GM12878 (cell line): Measurements from ENCODE around the gene MBD6. TPM values are rescaled to one million over a fixed set of nuclear protein-coding genes. Genes with fewer than 3 reads are reported as not detected.

Experiments
- BHLHE40 ChIP-seq, 2 experiments: fragments of 450-650 bp in 1 of 2; IDR thresholded peaks; 2 replicates each; pipeline ENCODE4 v1.6.1; 2011 to 2017; ENCODE audit warnings: low read depth in 2 of 2, borderline replicate concordance in 1 of 2, improper control_type of control experiment in 1 of 2, low read length in 1 of 2, mild to moderate bottlenecking in 1 of 2
- BRCA1 ChIP-seq: IDR thresholded peaks from 2 replicates; pipeline ENCODE4 v1.6.1; 2011; ENCODE audit warnings: low read depth, low read length, improper control_type of control experiment
- CHD4 ChIP-seq: fragments of 200-600 bp; sonication (generic); IDR thresholded peaks from 2 replicates; pipeline ENCODE4 v1.6.1; 2016; ENCODE audit warnings: mild to moderate bottlenecking
- CREB1 ChIP-seq: IDR thresholded peaks from 2 replicates; pipeline ENCODE4 v1.6.1; 2012; ENCODE audit warnings: low read depth, mild to moderate bottlenecking, inconsistent platforms
- MEF2A ChIP-seq: IDR thresholded peaks from 2 replicates; pipeline ENCODE4 v1.6.1; 2011; ENCODE audit warnings: low read depth, mild to moderate bottlenecking, low read length, moderate library complexity; ENCODE audit not compliant: insufficient read depth
- NR2C1 ChIP-seq: fragments of 450-650 bp; IDR thresholded peaks from 2 replicates; pipeline ENCODE4 v1.6.1; 2017; ENCODE audit warnings: antibody characterized with exemption, mild to moderate bottlenecking, moderate library complexity
- NRF1 ChIP-seq: conservative IDR thresholded peaks from 2 replicates; pipeline ENCODE4 v1.6.1; 2011; ENCODE audit warnings: mild to moderate bottlenecking, low read depth, low read length, improper control_type of control experiment
- PML ChIP-seq: IDR thresholded peaks from 2 replicates; pipeline ENCODE4 v1.6.1; 2012; ENCODE audit warnings: low read length, inconsistent platforms
- RFX5 ChIP-seq: IDR thresholded peaks from 2 replicates; pipeline ENCODE4 v1.6.1; 2011; ENCODE audit warnings: low read depth, low read length, improper control_type of control experiment
- SIX5 ChIP-seq: IDR thresholded peaks from 2 replicates; pipeline ENCODE4 v1.6.1; 2011; ENCODE audit warnings: mild to moderate bottlenecking, low read depth, low read length, moderate library complexity; ENCODE audit not compliant: severe bottlenecking
- SMARCA5 ChIP-seq: fragments of 450-650 bp; IDR thresholded peaks from 2 replicates; pipeline ENCODE4 v1.6.1; 2017; ENCODE audit warnings: mild to moderate bottlenecking
- SP1 ChIP-seq: IDR thresholded peaks from one replicate; pipeline ENCODE4 v1.6.1; 2011; ENCODE audit warnings: low read depth, low read length
- STAT3 ChIP-seq: IDR thresholded peaks from 2 replicates; pipeline ENCODE4 v1.6.1; 2011; ENCODE audit warnings: low read depth, low read length, improper control_type of control experiment
- TBL1XR1 ChIP-seq: IDR thresholded peaks from 2 replicates; pipeline ENCODE4 v1.6.1; 2012; ENCODE audit warnings: low read depth, low read length, improper control_type of control experiment
- YY1 ChIP-seq: IDR thresholded peaks from 2 replicates; pipeline ENCODE4 v1.6.1; 2011; ENCODE audit warnings: low read depth, mild to moderate bottlenecking, low read length
- ZNF384 ChIP-seq: IDR thresholded peaks from 2 replicates; pipeline ENCODE4 v1.6.1; 2012; ENCODE audit warnings: low read depth, mild to moderate bottlenecking, low read length, improper control_type of control experiment, borderline replicate concordance
- polyA plus RNA-seq, 11 experiments: library from polyadenylated mRNA; depleted of rRNA in 4 of 11; unstranded in 6 of 11; stranded (reverse) in 5 of 11; fragments of >200 nt; fragmentation: Nextera tagmentation in 4 of 11; fragmentation: Illumina TruSeq in 1 of 11; extraction: Ambion mirVana in 4 of 11; extraction: Trizol in 1 of 11; gene quantifications; 1 replicate in 1 of 11; 2 replicates in 10 of 11; pipeline versions ENCODE4 v1.2.1 to v1.2.3, GENCODE V29; 2011 to 2016; ENCODE audit warnings: inconsistent platforms in 2 of 11, missing spikeins in 2 of 11, low read depth in 1 of 11
- total RNA-seq, 4 experiments: library from RNA; depleted of rRNA in 3 of 4; stranded (reverse); fragments of >200 nt in 3 of 4; fragmentation: Illumina TruSeq in 1 of 4; extraction: Trizol in 1 of 4; gene quantifications; 2 replicates each; pipeline versions ENCODE4 v1.2.1 to v1.2.3, GENCODE V29; 2013 to 2021
- TF ChIP-seq, protein P1 (sequence below): fragments of 450-650 bp; IDR thresholded peaks from 2 replicates; pipeline ENCODE4 v1.6.1; 2017; ENCODE audit warnings: mild to moderate bottlenecking
- TF ChIP-seq, protein P2 (sequence below): IDR thresholded peaks from 2 replicates; pipeline ENCODE4 v1.6.1; 2011; ENCODE audit warnings: low read depth, low read length, improper control_type of control experiment, borderline replicate concordance
- TF ChIP-seq, protein P3 (sequence below): IDR thresholded peaks from 2 replicates; pipeline ENCODE4 v1.6.1; 2012; ENCODE audit warnings: low read depth, low read length, improper control_type of control experiment
- TF ChIP-seq, protein P4 (sequence below): fragments of 450-650 bp; conservative IDR thresholded peaks from 2 replicates; pipeline ENCODE4 v1.6.1; 2017; ENCODE audit warnings: mild to moderate bottlenecking, moderate library complexity
- TF ChIP-seq, protein P5 (sequence below): fragments of 450-650 bp; IDR thresholded peaks from 2 replicates; pipeline ENCODE4 v1.6.1; 2016; ENCODE audit warnings: mild to moderate bottlenecking

The MBD6 gene
- total and polyA plus RNA-seq, 10 of the 15 experiments (the other 5 are each of a cell fraction or from before 2014, with no cell fraction given): 1.5 to 52.7 (median 6.8) TPM

DNA sequence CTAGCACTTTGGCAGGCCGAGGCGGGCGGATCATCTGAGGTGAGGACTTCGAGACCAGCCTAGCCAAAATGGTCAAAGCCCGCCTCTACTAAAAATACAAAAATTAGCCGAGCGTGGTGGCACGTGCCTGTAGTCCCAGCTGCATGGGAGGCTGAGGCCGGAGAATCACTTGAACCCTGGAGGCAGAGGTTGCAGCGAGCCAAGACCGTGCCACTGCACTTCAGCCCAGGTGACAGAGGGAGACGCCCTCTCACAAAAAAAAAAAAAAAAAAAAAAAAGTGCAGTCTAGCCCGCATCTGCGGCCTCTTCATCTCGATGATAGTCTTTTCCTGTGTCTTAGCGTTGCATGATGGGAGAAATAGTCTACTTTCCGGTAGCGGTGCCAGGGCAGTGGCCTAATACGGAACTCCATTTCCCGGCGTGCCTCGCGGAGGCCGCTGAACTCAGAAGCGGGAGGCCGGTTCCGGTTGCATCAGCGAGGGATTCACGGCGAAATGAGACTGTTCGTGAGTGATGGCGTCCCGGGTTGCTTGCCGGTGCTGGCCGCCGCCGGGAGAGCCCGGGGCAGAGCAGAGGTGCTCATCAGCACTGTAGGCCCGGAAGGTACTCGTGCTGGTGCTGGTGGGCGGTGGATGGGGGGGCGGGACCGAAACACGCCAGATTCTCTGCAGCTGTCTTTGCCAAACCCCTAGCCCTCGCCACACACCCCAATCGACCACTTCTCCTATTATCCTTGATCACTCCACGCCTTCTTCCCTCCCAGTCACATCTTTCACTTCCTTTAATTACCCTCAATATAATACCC lies 34.8 kb upstream of the MBD6 start, which contains the start of gene MARS1 (continued):
- TF ChIP-seq, protein P1, sequence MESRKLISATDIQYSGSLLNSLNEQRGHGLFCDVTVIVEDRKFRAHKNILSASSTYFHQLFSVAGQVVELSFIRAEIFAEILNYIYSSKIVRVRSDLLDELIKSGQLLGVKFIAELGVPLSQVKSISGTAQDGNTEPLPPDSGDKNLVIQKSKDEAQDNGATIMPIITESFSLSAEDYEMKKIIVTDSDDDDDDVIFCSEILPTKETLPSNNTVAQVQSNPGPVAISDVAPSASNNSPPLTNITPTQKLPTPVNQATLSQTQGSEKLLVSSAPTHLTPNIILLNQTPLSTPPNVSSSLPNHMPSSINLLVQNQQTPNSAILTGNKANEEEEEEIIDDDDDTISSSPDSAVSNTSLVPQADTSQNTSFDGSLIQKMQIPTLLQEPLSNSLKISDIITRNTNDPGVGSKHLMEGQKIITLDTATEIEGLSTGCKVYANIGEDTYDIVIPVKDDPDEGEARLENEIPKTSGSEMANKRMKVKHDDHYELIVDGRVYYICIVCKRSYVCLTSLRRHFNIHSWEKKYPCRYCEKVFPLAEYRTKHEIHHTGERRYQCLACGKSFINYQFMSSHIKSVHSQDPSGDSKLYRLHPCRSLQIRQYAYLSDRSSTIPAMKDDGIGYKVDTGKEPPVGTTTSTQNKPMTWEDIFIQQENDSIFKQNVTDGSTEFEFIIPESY: no peak
- TF ChIP-seq TBL1XR1 (peak; percentile 21; the same call in 1 of the 2 replicates), PML (peak; percentile 78; the same call in 1 of the 2 replicates), MEF2A (no peak), ZNF384 (peak; percentile 98), SMARCA5 (0 out of 2 replicates have a peak, but pooled peaks have one; percentile 41), YY1 (peak; percentile 90), CREB1 (peak; percentile 84), SIX5 (peak; percentile 89), NR2C1 (peak; percentile 93), BHLHE40 (IDR thresholded peaks at IDR 0.05; ENCODE audit: borderline replicate concordance in 1 of 2, low read depth in 2 of 2, low read length in 1 of 2) (peak in 1 of 2 experiments; percentile 84; a peak in 2 of 4 replicates), CHD4 (no peak), BRCA1 (no peak), STAT3 (no peak), RFX5 (no peak), SP1 (no peak), NRF1 (no peak)
- TF ChIP-seq, protein P2, sequence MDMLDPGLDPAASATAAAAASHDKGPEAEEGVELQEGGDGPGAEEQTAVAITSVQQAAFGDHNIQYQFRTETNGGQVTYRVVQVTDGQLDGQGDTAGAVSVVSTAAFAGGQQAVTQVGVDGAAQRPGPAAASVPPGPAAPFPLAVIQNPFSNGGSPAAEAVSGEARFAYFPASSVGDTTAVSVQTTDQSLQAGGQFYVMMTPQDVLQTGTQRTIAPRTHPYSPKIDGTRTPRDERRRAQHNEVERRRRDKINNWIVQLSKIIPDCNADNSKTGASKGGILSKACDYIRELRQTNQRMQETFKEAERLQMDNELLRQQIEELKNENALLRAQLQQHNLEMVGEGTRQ: no peak
- TF ChIP-seq, protein P3, sequence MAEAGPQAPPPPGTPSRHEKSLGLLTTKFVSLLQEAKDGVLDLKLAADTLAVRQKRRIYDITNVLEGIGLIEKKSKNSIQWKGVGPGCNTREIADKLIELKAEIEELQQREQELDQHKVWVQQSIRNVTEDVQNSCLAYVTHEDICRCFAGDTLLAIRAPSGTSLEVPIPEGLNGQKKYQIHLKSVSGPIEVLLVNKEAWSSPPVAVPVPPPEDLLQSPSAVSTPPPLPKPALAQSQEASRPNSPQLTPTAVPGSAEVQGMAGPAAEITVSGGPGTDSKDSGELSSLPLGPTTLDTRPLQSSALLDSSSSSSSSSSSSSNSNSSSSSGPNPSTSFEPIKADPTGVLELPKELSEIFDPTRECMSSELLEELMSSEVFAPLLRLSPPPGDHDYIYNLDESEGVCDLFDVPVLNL: no peak
- TF ChIP-seq, protein P4, sequence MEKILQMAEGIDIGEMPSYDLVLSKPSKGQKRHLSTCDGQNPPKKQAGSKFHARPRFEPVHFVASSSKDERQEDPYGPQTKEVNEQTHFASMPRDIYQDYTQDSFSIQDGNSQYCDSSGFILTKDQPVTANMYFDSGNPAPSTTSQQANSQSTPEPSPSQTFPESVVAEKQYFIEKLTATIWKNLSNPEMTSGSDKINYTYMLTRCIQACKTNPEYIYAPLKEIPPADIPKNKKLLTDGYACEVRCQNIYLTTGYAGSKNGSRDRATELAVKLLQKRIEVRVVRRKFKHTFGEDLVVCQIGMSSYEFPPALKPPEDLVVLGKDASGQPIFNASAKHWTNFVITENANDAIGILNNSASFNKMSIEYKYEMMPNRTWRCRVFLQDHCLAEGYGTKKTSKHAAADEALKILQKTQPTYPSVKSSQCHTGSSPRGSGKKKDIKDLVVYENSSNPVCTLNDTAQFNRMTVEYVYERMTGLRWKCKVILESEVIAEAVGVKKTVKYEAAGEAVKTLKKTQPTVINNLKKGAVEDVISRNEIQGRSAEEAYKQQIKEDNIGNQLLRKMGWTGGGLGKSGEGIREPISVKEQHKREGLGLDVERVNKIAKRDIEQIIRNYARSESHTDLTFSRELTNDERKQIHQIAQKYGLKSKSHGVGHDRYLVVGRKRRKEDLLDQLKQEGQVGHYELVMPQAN: peak; percentile 85
- TF ChIP-seq, protein P5, sequence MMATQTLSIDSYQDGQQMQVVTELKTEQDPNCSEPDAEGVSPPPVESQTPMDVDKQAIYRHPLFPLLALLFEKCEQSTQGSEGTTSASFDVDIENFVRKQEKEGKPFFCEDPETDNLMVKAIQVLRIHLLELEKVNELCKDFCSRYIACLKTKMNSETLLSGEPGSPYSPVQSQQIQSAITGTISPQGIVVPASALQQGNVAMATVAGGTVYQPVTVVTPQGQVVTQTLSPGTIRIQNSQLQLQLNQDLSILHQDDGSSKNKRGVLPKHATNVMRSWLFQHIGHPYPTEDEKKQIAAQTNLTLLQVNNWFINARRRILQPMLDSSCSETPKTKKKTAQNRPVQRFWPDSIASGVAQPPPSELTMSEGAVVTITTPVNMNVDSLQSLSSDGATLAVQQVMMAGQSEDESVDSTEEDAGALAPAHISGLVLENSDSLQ: peak; percentile 46; the same call in 1 of the 2 replicates
